Measurements from ENCODE around the gene PEX5L.

DNA sequence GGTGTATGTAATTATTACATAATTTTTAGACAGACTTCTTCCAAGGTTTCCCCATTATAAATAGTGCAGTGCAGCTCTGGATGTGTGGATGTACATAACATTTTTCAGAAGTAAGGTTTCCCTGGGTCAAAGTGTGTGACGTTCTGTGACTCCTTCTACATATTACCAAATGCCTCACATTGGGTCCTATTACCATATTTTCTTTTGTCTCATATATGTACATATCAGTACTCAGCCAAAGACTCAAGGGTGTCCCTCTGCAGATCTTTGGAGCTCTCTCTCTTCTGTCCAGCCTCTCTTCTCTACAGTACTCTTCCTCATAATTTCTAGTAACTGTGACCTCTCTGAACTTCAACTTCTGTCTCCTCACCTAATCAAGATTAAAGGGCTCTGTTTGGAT is 31.3 kb upstream of the PEX5L start:
- TF ChIP-seq, protein P1, sequence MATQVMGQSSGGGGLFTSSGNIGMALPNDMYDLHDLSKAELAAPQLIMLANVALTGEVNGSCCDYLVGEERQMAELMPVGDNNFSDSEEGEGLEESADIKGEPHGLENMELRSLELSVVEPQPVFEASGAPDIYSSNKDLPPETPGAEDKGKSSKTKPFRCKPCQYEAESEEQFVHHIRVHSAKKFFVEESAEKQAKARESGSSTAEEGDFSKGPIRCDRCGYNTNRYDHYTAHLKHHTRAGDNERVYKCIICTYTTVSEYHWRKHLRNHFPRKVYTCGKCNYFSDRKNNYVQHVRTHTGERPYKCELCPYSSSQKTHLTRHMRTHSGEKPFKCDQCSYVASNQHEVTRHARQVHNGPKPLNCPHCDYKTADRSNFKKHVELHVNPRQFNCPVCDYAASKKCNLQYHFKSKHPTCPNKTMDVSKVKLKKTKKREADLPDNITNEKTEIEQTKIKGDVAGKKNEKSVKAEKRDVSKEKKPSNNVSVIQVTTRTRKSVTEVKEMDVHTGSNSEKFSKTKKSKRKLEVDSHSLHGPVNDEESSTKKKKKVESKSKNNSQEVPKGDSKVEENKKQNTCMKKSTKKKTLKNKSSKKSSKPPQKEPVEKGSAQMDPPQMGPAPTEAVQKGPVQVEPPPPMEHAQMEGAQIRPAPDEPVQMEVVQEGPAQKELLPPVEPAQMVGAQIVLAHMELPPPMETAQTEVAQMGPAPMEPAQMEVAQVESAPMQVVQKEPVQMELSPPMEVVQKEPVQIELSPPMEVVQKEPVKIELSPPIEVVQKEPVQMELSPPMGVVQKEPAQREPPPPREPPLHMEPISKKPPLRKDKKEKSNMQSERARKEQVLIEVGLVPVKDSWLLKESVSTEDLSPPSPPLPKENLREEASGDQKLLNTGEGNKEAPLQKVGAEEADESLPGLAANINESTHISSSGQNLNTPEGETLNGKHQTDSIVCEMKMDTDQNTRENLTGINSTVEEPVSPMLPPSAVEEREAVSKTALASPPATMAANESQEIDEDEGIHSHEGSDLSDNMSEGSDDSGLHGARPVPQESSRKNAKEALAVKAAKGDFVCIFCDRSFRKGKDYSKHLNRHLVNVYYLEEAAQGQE (IDR thresholded peaks at IDR 0.05; ENCODE audit: low read depth): no peak
- no peak for TF ChIP-seq MAX (IDR thresholded peaks at IDR 0.05)
- no peak for TF ChIP-seq CREB1 (IDR thresholded peaks at IDR 0.05; ENCODE audit: low read depth)
- no peak for TF ChIP-seq RAD21 (IDR thresholded peaks at IDR 0.05; ENCODE audit: low read depth)
- no peak for TF ChIP-seq EP300 (IDR thresholded peaks at IDR 0.05; ENCODE audit: borderline replicate concordance)
